Stimulated activated CD4-positive, alpha-beta T cell treated with anti-CD3 and anti-CD28 coated beads, Interleukin-15, amount 100 ng/mL, for 1 hour (primary cell): ENCODE data around the gene EDEM2.
"Not testable (repeated sequence)": the region's sequence is repeated elsewhere in the genome, so short reads cannot be mapped to it uniquely, and the experiment has no call there.

Experiments
- DNase-seq, 2 donors: peaks; one replicate each; pipeline ENCODE4 v3.0.0-alpha.2; 2020; ENCODE audit warnings: low read depth in 1 of 2, low spot score in 1 of 2

Gene EDEM2

GRCh38 chr20:35088231-35089145 lies 58.6 kb downstream of the EDEM2 start:
- no peak for DNase-seq

GRCh38 chr20:35087791-35088190 lies 59.3 kb downstream of the EDEM2 start:
- no peak for DNase-seq

DNA sequence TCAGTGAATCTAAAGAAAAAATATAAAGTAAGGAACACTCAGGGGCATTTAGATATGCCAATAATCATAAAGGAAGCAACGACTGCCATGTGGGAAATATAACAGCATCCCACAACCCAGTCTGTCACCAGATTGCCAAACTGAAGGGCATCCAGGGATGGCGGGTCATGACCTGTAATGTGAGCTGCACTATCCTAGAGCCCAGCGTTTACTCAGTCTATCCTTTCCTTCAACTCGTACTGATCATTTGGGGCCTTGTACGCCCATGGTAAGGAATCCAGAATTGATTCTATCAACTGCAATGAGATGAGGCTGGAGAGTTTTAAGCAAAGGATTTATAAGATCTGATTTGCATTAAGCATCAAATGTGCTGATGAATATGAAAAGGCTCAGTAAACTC lies 59.8 kb downstream of the EDEM2 start:
- no peak for DNase-seq

GRCh38 chr20:35085477-35086225 lies 61.5 kb downstream of the EDEM2 start:
- no peak for DNase-seq

DNA sequence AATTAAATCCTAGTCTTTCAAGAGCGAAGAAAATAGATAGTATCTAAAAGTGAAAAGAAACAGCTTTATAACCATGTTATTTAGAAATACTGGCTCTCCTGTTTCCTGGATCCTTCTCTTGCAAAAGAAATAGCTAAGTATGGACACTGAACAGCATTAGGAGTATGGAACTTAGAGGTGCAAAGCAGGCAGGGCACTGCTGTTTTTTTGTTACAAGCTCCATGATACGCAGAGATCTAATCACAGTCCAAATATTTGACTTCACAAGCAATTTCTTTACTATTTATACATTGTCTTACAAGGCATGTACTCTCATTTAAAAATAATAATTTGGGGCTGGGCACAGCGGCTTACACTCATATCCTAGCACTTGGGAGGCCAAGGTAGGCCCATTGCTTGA lies 62.1 kb downstream of the EDEM2 start:
- no peak for DNase-seq

GRCh38 chr20:35080348-35080642 lies 66.8 kb downstream of the EDEM2 start:
- DNase-seq: not testable (repeated sequence)

DNA sequence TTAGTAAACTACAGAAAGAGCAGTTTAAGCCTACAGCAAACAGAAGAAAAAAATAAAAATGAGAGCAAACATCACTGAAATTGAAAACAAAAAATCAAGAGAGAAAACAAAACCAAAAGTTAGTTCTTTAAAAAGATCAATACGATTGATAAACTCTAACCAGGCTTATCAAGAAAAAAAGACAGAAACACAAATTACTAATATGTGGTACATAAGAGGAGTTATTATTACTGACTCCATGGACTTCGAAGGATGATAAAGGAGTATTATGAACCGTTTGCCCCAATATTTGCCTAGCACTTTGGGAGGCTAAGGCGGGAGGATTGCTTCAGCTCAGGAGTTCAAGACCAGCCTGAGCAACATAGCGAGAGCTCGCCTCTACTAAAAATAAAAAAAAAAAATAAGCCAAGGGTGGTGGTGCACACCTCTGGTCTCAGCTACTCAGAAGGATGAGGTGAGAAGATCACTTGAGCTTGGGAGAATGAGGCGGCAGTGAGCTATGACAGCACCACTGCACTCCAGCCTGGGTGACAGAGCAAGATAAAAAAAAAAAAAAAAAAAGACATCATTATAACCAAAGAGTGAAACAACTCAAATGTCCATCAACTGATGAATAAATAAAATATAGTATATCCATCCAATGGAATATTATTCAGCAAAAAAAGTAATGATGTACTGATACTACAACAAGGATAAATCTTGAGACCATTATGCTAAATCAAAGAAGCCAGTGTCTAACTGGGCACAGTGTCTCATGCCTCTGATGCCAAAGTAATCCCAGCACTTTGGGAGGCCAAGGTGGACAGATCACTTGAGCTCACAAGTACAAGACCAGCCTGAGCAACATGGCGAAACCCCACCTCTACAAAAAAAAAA lies 67.4 kb downstream of the EDEM2 start:
- DNase-seq: no peak

GRCh38 chr20:35077872-35078271 lies 69.3 kb downstream of the EDEM2 start:
- no peak for DNase-seq

DNA sequence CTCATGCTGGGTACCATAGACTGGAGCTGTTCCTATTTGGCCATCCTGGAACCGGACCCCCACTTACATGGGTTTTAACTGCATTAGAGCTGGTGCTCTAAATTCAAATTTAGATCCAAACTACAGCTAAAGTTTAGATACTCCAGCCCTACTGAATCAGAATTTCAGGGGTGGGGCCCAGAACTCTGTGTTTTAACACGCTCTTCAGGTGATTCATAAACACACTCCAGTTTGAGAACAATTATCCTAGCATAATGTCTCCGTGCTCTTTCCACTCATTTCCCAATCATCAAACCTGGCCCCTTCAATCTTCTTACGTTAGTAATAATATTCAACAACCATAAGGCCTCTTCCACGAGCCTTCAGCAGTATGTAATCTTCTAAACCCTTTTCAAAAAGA lies 69.8 kb downstream of the EDEM2 start:
- DNase-seq: no peak

- not testable (repeated sequence) for DNase-seq
Measured at GRCh38 chr20:35071436-35072153, 75.5 kb downstream of the EDEM2 start.

GRCh38 chr20:35066194-35066593 lies 80.9 kb downstream of the EDEM2 start:
- no peak for DNase-seq
